HEK293T (cell line): ENCODE results near the gene MRPL4.

Experiments used
- CTCF ChIA-PET: fragments of 350-600 bp; formaldehyde crosslinking; extraction: SDS; loops from one replicate; lab custom pipeline; 2021; ENCODE audit warnings: antibody characterized with exemption, inconsistent platforms; lab: Yijun Ruan, JAX
- POLR2A ChIA-PET: fragments of 350-600 bp; formaldehyde crosslinking; extraction: SDS; loops from one replicate; lab custom pipeline; 2020; ENCODE audit warnings: antibody characterized with exemption, inconsistent platforms; lab: Yijun Ruan, JAX
- DNase-seq: peaks from one replicate; pipeline ENCODE4 v3.0.0; 2012; ENCODE audit warnings: mixed read lengths; ENCODE audit errors: extremely low spot score
- ARNT ChIP-seq: fragments of 450-650 bp; IDR thresholded peaks from 2 replicates; pipeline ENCODE4 v1.6.1; 2017; ENCODE audit warnings: mild to moderate bottlenecking
- BHLHE40 ChIP-seq: fragments of 450-650 bp; IDR thresholded peaks from 2 replicates; pipeline ENCODE4 v1.6.1; 2016; ENCODE audit warnings: mild to moderate bottlenecking, moderate library complexity, borderline replicate concordance
- CTBP1 ChIP-seq: fragments of 450-650 bp; IDR thresholded peaks from 2 replicates; pipeline ENCODE4 v1.6.1; 2016; ENCODE audit warnings: borderline replicate concordance
- ELF4 ChIP-seq: fragments of 450-650 bp; IDR thresholded peaks from 2 replicates; pipeline ENCODE4 v1.6.1; 2017; ENCODE audit warnings: antibody characterized with exemption
- FOXA1 ChIP-seq: fragments of 450-650 bp; IDR thresholded peaks from 2 replicates; pipeline ENCODE4 v1.6.1; 2016; ENCODE audit warnings: mild to moderate bottlenecking
- FOXK2 ChIP-seq: fragments of 450-650 bp; IDR thresholded peaks from 2 replicates; pipeline ENCODE4 v1.6.1; 2016; ENCODE audit warnings: mild to moderate bottlenecking
- FOXM1 ChIP-seq: fragments of 450-650 bp; IDR thresholded peaks from 2 replicates; pipeline ENCODE4 v1.6.1; 2017; ENCODE audit warnings: mild to moderate bottlenecking, borderline replicate concordance
- HDGF ChIP-seq: fragments of 450-650 bp; IDR thresholded peaks from 2 replicates; pipeline ENCODE4 v1.6.1; 2017; ENCODE audit warnings: antibody characterized with exemption, borderline replicate concordance
- L3MBTL2 ChIP-seq: fragments of 450-650 bp; conservative IDR thresholded peaks from 2 replicates; pipeline ENCODE4 v1.6.1; 2016; ENCODE audit warnings: mild to moderate bottlenecking
- LEF1 ChIP-seq: fragments of 450-650 bp; IDR thresholded peaks from 2 replicates; pipeline ENCODE4 v1.6.1; 2017; ENCODE audit warnings: mild to moderate bottlenecking, borderline replicate concordance
- NFRKB ChIP-seq: fragments of 450-650 bp; IDR thresholded peaks from 2 replicates; pipeline ENCODE4 v1.6.1; 2016; ENCODE audit warnings: mild to moderate bottlenecking, moderate library complexity
- SP1 ChIP-seq: fragments of 450-650 bp; IDR thresholded peaks from 2 replicates; pipeline ENCODE4 v1.6.1; 2017
- SUZ12 ChIP-seq: fragments of 450-650 bp; IDR thresholded peaks from 2 replicates; pipeline ENCODE4 v1.6.1; 2016; ENCODE audit warnings: mild to moderate bottlenecking
- TARDBP ChIP-seq: fragments of 450-650 bp; IDR thresholded peaks from 2 replicates; pipeline ENCODE4 v1.6.1; 2016
- ZNF384 ChIP-seq: fragments of 450-650 bp; IDR thresholded peaks from 2 replicates; pipeline ENCODE4 v1.6.1; 2016
- TF ChIP-seq, protein P1 (sequence below): fragments of 450-650 bp; IDR thresholded peaks from 2 replicates; pipeline ENCODE4 v1.6.1; 2016

Gene MRPL4

DNA sequence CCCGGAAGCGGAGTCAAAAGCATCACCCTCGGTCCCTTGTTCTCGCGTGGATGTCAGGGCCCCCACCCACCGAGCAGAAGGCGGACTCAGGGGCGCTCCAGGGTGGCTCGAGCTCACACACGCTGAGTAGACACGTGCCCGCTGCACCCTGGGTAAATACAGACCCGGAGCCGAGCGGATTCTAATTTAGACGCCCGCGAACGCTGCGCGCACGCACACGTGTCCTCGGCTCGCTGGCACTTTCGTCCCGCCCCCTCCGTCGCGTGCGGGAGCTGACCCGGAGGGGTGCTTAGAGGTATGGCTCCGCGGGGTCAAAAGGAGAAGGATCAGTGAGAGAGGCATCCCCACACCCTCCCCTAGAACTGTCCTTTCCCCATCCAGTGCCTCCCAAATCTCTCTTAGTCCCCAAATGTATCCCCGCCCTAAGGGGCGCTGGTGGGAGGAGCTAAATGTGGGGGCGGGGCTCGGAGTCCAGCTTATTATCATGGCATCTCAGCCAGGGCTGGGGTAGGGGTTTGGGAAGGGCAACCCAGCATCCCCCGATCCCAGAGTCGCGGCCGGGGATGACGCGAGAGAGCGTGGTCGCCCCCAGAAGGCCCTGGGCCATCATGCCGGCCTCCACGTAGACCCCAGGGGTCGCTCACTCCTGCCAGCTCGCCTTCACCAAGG lies 37.3 kb downstream of the MRPL4 start:
- ChIA-PET CTCF (interaction anchor here (0.6 to 1.8 kb wide), 12 partner anchors 10 to 283 kb away, joined by 3 to 9 read pairs (median 4); no protein-coding TSS in a partner anchor), POLR2A (interaction anchor here (0.6 to 4.3 kb wide), 14 partner anchors 9 to 313 kb away, joined by 3 to 41 read pairs (median 5); partner anchors contain the start of genes DNMT1, FDX2, ICAM1 and RAVER1)
- TF ChIP-seq TARDBP, result no peak
- TF ChIP-seq L3MBTL2, result peak; percentile 94
- DNase-seq, result peak; percentile 70

GRCh38 chr19:10289836-10290356 lies 37.9 kb downstream of the MRPL4 start, which contains the start of gene ICAM5:
Gene ICAM5 (plus strand): TSS chr19:10289952. CDS start chr19:10290044, 92 bp downstream.
- CTCF ChIA-PET, result interaction anchor here (0.7 to 1.8 kb wide), 9 partner anchors 10 to 128 kb away, joined by 3 to 9 read pairs (median 4); no protein-coding TSS in a partner anchor

GRCh38 chr19:10290357-10290875 lies 38.4 kb downstream of the MRPL4 start:
- TF ChIP-seq SUZ12, result no peak
- TF ChIP-seq L3MBTL2, result peak; percentile 61
- ChIA-PET POLR2A (interaction anchor here (1.4 to 4.3 kb wide), 3 partner anchors 25 to 43 kb away, joined by 7 to 41 read pairs (median 10); partner anchors contain the start of genes FDX2 and RAVER1), CTCF (interaction anchor here (1.0 to 1.3 kb wide), 4 partner anchors 98 to 128 kb away, joined by 3 to 9 read pairs (median 4); no protein-coding TSS in a partner anchor)
- no peak for DNase-seq

More at GRCh38 chr19:10289836-10290356, 37.9 kb downstream of the MRPL4 start, which contains the start of gene ICAM5:
- TF ChIP-seq ELF4, result no peak
- TF ChIP-seq BHLHE40, result no peak
- no peak for TF ChIP-seq ARNT
- TF ChIP-seq TARDBP, result no peak
- TF ChIP-seq, protein P1, sequence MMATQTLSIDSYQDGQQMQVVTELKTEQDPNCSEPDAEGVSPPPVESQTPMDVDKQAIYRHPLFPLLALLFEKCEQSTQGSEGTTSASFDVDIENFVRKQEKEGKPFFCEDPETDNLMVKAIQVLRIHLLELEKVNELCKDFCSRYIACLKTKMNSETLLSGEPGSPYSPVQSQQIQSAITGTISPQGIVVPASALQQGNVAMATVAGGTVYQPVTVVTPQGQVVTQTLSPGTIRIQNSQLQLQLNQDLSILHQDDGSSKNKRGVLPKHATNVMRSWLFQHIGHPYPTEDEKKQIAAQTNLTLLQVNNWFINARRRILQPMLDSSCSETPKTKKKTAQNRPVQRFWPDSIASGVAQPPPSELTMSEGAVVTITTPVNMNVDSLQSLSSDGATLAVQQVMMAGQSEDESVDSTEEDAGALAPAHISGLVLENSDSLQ, result no peak
- peak; percentile 44 for DNase-seq
- POLR2A ChIA-PET, result interaction anchor here (0.6 to 4.3 kb wide), 14 partner anchors 9 to 312 kb away, joined by 3 to 41 read pairs (median 5); partner anchors contain the start of genes DNMT1, FDX2, ICAM1 and RAVER1

DNA sequence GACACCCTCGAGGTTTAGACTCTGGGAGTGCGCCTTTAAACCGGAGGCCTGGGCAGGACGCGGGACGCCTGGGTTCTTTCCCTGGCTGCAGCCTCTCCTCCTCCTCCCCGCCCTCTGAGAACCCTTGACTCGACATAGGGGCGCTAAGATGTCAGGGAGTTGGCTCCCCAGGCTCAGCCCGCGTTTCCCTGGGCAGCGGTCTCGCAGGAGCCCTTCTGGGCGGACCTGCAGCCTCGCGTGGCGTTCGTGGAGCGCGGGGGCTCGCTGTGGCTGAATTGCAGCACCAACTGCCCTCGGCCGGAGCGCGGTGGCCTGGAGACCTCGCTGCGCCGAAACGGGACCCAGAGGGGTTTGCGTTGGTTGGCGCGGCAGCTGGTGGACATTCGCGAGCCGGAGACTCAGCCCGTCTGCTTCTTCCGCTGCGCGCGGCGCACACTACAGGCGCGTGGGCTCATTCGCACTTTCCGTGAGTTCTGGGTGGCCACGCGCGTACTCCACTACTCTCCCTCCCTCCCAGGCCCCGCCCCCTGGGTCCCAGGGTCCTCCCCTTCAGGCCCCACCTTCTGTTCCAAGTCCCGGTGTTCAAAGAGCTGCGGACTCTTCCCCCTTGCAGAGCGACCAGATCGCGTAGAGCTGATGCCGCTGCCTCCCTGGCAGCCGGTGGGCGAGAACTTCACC lies 39.0 kb downstream of the MRPL4 start:
- POLR2A ChIA-PET, result interaction anchor here (0.7 to 4.3 kb wide), 7 partner anchors 14 to 345 kb away, joined by 3 to 41 read pairs (median 4); partner anchors contain the start of genes DNMT1, FDX2 and RAVER1
- TF ChIP-seq ELF4 (no peak), HDGF (no peak), SP1 (no peak), TARDBP (no peak), FOXM1 (no peak), ARNT (no peak), FOXA1 (no peak), NFRKB (no peak), SUZ12 (no peak), L3MBTL2 (no peak), ZNF384 (no peak), FOXK2 (no peak), BHLHE40 (no peak), LEF1 (no peak), CTBP1 (no peak)
- TF ChIP-seq, protein P1, result no peak
- peak; percentile 64 for DNase-seq
- CTCF ChIA-PET, result interaction anchor here (0.6 to 1.0 kb wide), 2 partner anchors 22 to 120 kb away, joined by 3 to 5 read pairs; no protein-coding TSS in a partner anchor

DNA sequence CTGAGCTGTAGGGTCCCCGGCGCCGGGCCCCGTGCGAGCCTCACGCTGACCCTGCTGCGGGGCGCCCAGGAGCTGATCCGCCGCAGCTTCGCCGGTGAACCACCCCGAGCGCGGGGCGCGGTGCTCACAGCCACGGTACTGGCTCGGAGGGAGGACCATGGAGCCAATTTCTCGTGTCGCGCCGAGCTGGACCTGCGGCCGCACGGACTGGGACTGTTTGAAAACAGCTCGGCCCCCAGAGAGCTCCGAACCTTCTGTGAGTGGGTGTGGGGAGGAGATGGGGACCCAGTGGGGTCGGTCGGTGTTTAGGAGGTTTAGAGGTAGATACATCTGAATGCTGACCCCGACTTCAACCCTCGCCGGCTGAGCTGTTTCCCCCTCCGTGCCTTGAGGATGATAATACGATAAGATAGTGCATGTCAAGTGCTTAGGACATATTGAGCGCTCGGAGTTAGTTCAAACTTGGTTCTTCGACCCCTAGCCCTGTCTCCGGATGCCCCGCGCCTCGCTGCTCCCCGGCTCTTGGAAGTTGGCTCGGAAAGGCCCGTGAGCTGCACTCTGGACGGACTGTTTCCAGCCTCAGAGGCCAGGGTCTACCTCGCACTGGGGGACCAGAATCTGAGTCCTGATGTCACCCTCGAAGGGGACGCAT lies 39.7 kb downstream of the MRPL4 start:
- CTCF ChIA-PET, result interaction anchor here (0.6 to 1.2 kb wide), 4 partner anchors 12 to 121 kb away, joined by 3 to 5 read pairs (median 3); no protein-coding TSS in a partner anchor
- POLR2A ChIA-PET, result interaction anchor here (0.7 to 1.7 kb wide), 7 partner anchors 14 to 346 kb away, joined by 3 to 10 read pairs (median 4); partner anchors contain the start of genes DNMT1, FDX2, RAVER1 and TYK2
- no peak for DNase-seq
- TF ChIP-seq BHLHE40 (no peak), TARDBP (no peak), ELF4 (no peak), ARNT (no peak), SP1 (no peak), FOXK2 (no peak), LEF1 (no peak), NFRKB (no peak), SUZ12 (no peak), FOXM1 (no peak), L3MBTL2 (no peak; the same call in none of the 2 replicates), HDGF (no peak), FOXA1 (no peak)
- TF ChIP-seq, protein P1, result no peak
